ENCODE data around the gene SGMS1. TPM values are rescaled to one million over a fixed set of nuclear protein-coding genes. Genes with fewer than 3 reads are reported as not detected.

SGMS1 gene
- total and polyA plus RNA-seq, 2 donors = 14.7 to 25.5 TPM

DNA sequence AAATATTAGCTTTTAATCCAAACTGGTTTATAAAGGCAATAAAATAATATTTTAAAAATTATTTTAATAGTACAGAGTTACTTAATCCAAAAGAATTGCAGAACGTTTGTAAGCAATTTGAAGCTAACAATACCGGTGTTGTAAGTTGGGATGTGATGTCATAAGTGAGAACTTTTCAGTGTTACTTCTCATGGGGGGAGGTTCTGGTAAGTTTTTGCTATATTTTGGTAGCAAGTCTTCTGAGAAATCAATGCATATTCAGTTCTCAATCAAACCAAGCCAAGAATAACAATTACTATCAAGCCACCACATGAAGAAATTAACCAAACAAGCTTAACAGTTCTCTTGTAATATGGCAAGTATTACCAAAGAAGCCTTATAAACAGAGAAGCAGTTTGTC is 225.4 kb downstream of the SGMS1 start:
- 90% methylated on average over 2 of the region's 2 CpGs for WGBS
- Histone ChIP-seq H3K4me1 (ENCODE audit: control insufficient read depth in 2 of 2, insufficient read depth in 2 of 2, low read length in 2 of 2) (peaks cover 0 to 7% of the 10 kb centered on the region in 2 donors), H3K27ac (ENCODE audit: low read depth in 1 of 2, low read length in 1 of 2) (no peak overlapping the region), H3K27me3 (ENCODE audit: control insufficient read depth in 2 of 2, insufficient read depth in 1 of 2, low read length in 1 of 2) (no peaks in the 10 kb centered on the region), H3K4me3 (ENCODE audit: low read length in 2 of 2) (no peak overlapping the region), H3K9me3 (ENCODE audit: control insufficient read depth in 2 of 2, insufficient read depth in 1 of 2, low read length in 1 of 2) (no peaks in the 10 kb centered on the region), H3K36me3 (ENCODE audit: control insufficient read depth in 2 of 2, insufficient read depth in 2 of 2, low read length in 1 of 2) (no peaks in the 10 kb centered on the region)
- DNase-seq (ENCODE audit: low read depth in 6 of 9, low spot score in 9 of 9) = no peak

DNA sequence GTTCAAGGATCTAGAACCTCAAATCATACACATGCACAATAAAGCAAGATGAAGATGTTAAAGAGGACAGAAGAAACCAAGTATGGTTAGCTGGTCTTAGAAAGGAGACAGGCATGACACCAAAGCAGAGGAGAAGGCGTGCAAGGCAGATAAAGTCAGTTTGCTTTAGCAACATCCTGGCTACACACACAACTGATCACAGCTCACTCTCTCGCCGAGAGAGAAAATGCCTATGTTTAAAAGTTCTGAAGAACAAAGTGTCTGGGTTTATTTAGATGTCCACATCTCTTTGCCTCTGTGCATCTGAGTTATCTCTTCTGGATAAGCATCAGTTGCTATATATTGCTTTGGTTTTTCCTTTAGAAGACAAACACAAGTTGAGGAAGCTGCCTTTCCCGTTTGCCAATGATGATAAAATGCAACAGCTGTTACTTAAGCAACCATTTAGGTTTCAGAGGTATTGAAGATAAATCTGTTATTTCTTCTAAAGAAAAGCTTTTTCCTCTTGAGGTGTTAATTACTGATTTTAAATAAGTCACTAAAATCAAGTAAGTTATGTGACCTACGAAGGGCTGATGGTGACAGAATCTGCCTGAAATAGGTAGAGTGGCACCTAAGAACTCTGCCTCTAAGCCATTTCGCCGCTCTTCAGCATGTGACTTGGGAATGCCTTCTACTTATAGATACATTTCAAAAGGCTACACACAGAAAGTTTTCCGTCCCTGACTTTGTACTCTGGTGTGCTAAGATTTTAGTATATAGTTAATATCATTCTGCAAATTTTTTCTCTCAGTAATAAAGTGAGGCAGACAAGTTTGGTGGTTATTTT is 226.2 kb downstream of the SGMS1 start:
- H3K27ac ChIP-seq (ENCODE audit: low read depth in 1 of 2, low read length in 1 of 2) = no peak overlapping the region
- H3K4me3 ChIP-seq (ENCODE audit: low read length in 2 of 2) = no peak overlapping the region
- peaks cover 0 to 7% of the 10 kb centered on the region in 2 donors for H3K4me1 ChIP-seq (ENCODE audit: control insufficient read depth in 2 of 2, insufficient read depth in 2 of 2, low read length in 2 of 2)

DNA sequence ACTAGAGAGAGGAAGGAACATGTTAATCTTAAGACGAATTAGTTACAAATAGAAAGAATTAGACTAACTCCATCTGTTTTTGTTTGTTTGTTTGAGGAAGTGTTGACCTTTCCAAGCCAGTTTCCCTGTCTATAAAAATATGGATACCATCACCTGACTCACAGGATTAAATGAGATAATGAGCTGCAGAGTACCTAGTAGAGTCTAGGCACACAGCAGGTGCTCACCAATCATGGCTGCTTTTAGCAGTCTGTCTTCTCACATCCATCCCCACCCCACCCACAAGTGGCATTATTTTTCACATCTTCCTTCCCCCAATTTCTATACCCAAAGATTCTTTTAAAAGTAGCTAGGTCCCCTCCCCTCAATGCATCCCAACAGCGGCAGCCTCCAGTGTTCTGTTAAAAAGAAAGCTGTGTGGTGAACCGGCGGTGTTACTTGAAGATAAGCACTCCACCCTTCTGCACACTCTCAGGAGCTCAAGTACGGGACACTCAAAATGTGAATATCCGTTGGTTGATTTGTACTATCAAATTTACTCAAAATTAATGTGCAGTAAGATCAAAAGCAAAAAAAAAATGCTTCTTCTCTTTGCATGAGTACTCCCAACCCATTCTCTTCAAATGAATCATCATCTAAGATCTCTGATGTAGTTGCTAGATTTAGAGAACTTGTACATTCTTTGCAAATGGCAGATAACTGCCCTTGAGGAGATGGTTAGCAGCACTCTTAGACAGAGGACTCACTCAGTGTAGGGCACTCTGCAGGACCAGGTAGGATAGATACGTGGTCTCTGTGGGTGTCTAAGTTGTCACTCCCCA is 227.1 kb downstream of the SGMS1 start:
- no peak overlapping the region for H3K27ac ChIP-seq (ENCODE audit: low read depth in 1 of 2, low read length in 1 of 2)
- no peak for DNase-seq (ENCODE audit: low read depth in 6 of 9, low spot score in 9 of 9)
- H3K4me3 ChIP-seq (ENCODE audit: low read length in 2 of 2) = no peak overlapping the region
- no peaks in the 10 kb centered on the region for H3K27me3 ChIP-seq (ENCODE audit: control insufficient read depth in 2 of 2, insufficient read depth in 1 of 2, low read length in 1 of 2)
- H3K9me3 ChIP-seq (ENCODE audit: control insufficient read depth in 2 of 2, insufficient read depth in 1 of 2, low read length in 1 of 2) = no peaks in the 10 kb centered on the region
- H3K36me3 ChIP-seq (ENCODE audit: control insufficient read depth in 2 of 2, insufficient read depth in 2 of 2, low read length in 1 of 2) = no peaks in the 10 kb centered on the region
- WGBS = 82% methylated on average over 7 of the region's 7 CpGs
- H3K4me1 ChIP-seq (ENCODE audit: control insufficient read depth in 2 of 2, insufficient read depth in 2 of 2, low read length in 2 of 2) = peaks cover 0 to 7% of the 10 kb centered on the region in 2 donors

More for the DNA sequence above, 226.2 kb downstream of the SGMS1 start:
- Histone ChIP-seq H3K36me3 (ENCODE audit: control insufficient read depth in 2 of 2, insufficient read depth in 2 of 2, low read length in 1 of 2) (no peaks in the 10 kb centered on the region), H3K27me3 (ENCODE audit: control insufficient read depth in 2 of 2, insufficient read depth in 1 of 2, low read length in 1 of 2) (no peaks in the 10 kb centered on the region), H3K9me3 (ENCODE audit: control insufficient read depth in 2 of 2, insufficient read depth in 1 of 2, low read length in 1 of 2) (no peaks in the 10 kb centered on the region)
- WGBS = 95% methylated on average over 8 of the region's 8 CpGs
- no peak for DNase-seq (ENCODE audit: low read depth in 6 of 9, low spot score in 9 of 9)

DNA sequence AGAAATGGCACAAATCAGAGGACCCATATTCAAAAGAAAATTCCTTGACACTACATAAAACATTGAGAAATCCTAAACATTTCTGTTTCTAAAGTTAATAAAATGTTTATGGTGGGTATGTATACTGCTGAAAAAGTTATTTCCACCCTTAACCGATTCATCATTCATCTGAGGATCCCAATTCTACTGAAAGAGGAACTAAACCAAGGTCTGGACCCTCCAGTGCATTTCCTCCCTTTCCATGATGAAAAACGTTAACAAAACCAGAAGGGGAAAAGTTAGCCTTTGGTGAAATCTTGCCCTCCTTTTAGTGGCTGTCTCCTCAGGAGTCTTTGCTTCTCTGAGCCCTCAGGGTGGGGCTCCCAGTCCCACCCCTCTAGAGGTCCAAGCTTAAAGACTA is 227.9 kb downstream of the SGMS1 start:
- H3K4me1 ChIP-seq (ENCODE audit: control insufficient read depth in 2 of 2, insufficient read depth in 2 of 2, low read length in 2 of 2) = peaks cover 0 to 7% of the 10 kb centered on the region in 2 donors
- H3K36me3 ChIP-seq (ENCODE audit: control insufficient read depth in 2 of 2, insufficient read depth in 2 of 2, low read length in 1 of 2) = no peaks in the 10 kb centered on the region
- no peak overlapping the region for H3K4me3 ChIP-seq (ENCODE audit: low read length in 2 of 2)
- H3K27ac ChIP-seq (ENCODE audit: low read depth in 1 of 2, low read length in 1 of 2) = no peak overlapping the region
- H3K27me3 ChIP-seq (ENCODE audit: control insufficient read depth in 2 of 2, insufficient read depth in 1 of 2, low read length in 1 of 2) = no peaks in the 10 kb centered on the region
- no peaks in the 10 kb centered on the region for H3K9me3 ChIP-seq (ENCODE audit: control insufficient read depth in 2 of 2, insufficient read depth in 1 of 2, low read length in 1 of 2)
- no peak for DNase-seq (ENCODE audit: low read depth in 6 of 9, low spot score in 9 of 9)
- WGBS = 35% methylated on average over 2 of the region's 2 CpGs

DNA sequence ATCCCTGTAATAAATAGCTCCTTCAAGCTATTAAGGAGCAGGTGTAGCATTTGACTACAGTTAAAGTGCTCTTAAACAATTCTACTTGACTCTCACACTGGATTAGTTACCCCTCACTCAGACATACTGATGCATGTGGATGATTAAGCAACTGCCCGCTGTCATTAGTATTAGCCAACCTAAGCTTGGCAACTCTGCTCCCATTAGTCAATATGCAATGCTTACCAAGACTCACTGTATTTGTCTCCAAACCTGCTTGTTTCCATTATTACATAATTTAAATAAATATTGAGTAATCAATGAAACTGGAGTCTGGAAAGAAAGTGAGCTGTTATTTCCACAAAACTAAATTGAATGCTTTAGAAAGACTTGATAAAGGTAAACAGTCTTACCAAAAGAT is 228.5 kb downstream of the SGMS1 start:
- no peaks in the 10 kb centered on the region for H3K27me3 ChIP-seq (ENCODE audit: control insufficient read depth in 2 of 2, insufficient read depth in 1 of 2, low read length in 1 of 2)
- H3K27ac ChIP-seq (ENCODE audit: low read depth in 1 of 2, low read length in 1 of 2) = no peak overlapping the region
- whole genome bisulfite sequencing = 97% methylated on average over 1 of the region's 1 CpG
- H3K36me3 ChIP-seq (ENCODE audit: control insufficient read depth in 2 of 2, insufficient read depth in 2 of 2, low read length in 1 of 2) = no peaks in the 10 kb centered on the region
- H3K9me3 ChIP-seq (ENCODE audit: control insufficient read depth in 2 of 2, insufficient read depth in 1 of 2, low read length in 1 of 2) = no peaks in the 10 kb centered on the region
- DNase-seq (ENCODE audit: low read depth in 6 of 9, low spot score in 9 of 9) = no peak
- H3K4me3 ChIP-seq (ENCODE audit: low read length in 2 of 2) = no peak overlapping the region
- peaks cover 0 to 7% of the 10 kb centered on the region in 2 donors for H3K4me1 ChIP-seq (ENCODE audit: control insufficient read depth in 2 of 2, insufficient read depth in 2 of 2, low read length in 2 of 2)

DNA sequence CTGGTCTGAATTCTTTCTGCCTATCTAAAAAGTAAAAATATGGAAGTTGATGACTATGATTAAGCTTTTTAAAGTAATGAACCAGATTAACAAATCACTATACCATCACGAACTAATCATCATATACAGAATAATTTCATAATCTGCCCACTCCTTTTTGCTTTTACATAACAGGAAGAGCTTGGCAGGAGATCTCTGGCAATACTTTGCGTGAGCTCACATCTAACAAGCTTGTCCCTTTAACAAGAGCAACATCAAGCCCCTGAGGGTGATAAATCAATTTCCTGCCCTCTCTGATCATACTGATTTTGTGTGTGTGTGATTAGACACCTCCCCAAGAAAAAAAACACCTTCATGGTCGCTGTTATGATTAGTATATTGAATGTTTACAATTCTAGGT is 228.9 kb downstream of the SGMS1 start:
- Histone ChIP-seq H3K4me3 (ENCODE audit: low read length in 2 of 2) (no peak overlapping the region), H3K27me3 (ENCODE audit: control insufficient read depth in 2 of 2, insufficient read depth in 1 of 2, low read length in 1 of 2) (no peaks in the 10 kb centered on the region), H3K36me3 (ENCODE audit: control insufficient read depth in 2 of 2, insufficient read depth in 2 of 2, low read length in 1 of 2) (no peaks in the 10 kb centered on the region), H3K27ac (ENCODE audit: low read depth in 1 of 2, low read length in 1 of 2) (no peak overlapping the region), H3K9me3 (ENCODE audit: control insufficient read depth in 2 of 2, insufficient read depth in 1 of 2, low read length in 1 of 2) (no peaks in the 10 kb centered on the region), H3K4me1 (ENCODE audit: control insufficient read depth in 2 of 2, insufficient read depth in 2 of 2, low read length in 2 of 2) (peaks cover 0 to 7% of the 10 kb centered on the region in 2 donors)
- 92% methylated on average over 3 of the region's 3 CpGs for WGBS
- DNase-seq (ENCODE audit: low read depth in 6 of 9, low spot score in 9 of 9) = no peak

DNA sequence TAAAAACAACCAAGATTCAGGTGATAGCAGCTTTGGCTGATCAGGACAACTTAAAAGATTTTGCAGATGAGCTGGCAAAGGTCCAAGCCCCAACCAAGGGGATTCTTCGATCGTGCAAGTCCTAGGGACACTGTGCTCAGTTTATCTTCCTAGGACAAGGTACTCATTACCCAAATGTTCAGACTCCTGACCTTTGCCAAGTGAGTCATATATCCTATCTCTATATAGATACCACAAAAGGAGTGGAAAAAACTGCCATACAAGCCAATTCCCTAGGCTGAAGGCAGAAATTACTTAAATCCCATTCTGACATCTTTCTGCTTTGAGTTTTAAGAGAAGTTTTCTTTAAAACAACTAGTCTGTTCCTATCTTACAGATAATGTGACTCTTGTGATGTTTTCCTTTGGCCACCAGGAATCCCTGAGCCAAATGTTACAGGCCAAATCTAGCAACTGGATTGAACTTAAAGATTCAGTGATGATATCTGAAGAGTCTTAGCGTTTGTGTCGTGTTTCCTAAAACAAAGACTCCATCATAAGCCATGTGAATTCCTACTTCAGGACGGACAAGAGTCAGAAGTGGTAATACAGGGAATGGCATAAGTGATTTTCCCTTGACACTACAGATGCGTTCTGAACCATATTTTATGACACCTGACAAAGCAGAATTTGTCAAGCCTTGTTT is 229.8 kb downstream of the SGMS1 start:
- Histone ChIP-seq H3K4me3 (ENCODE audit: low read length in 2 of 2) (no peak overlapping the region), H3K27ac (ENCODE audit: low read depth in 1 of 2, low read length in 1 of 2) (no peak overlapping the region), H3K27me3 (ENCODE audit: control insufficient read depth in 2 of 2, insufficient read depth in 1 of 2, low read length in 1 of 2) (no peaks in the 10 kb centered on the region), H3K4me1 (ENCODE audit: control insufficient read depth in 2 of 2, insufficient read depth in 2 of 2, low read length in 2 of 2) (peaks cover 0 to 7% of the 10 kb centered on the region in 2 donors), H3K36me3 (ENCODE audit: control insufficient read depth in 2 of 2, insufficient read depth in 2 of 2, low read length in 1 of 2) (no peaks in the 10 kb centered on the region), H3K9me3 (ENCODE audit: control insufficient read depth in 2 of 2, insufficient read depth in 1 of 2, low read length in 1 of 2) (no peaks in the 10 kb centered on the region)
- no peak for DNase-seq (ENCODE audit: low read depth in 6 of 9, low spot score in 9 of 9)
- WGBS = 96% methylated on average over 6 of the region's 6 CpGs

DNA sequence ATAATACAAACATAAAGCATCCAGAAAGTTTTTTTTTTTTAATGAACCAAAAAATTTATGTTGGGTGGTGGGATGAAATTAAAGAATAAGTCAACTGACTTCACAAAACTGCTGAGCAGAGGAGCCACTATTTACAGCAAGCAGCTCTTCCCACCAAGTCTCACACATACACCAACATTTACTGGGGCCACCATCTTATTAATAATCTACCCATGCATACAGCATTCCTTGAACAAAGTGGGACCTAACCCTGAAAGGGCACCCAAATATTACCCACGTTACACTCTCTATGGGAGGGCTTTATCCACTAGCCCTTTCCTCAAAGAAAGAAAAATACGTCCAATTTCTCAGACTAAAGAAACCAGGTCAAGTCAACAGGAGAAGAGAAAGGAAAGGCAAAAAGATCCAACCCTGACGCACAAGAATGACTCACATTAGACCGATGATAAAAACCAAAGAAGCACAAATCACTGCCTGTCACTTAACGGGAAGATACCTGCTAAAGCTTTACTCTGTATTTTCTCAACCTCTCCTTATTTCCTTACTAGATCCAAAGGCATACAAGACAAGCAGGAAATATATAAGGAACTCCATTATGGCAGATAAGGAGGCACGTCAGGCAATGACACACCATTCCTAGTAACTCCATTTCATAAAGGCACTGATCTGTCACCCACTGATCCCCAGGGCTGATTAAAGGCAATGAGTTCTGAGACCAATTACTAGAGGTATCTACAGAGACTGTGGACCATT is 230.6 kb downstream of the SGMS1 start:
- no peak overlapping the region for H3K27ac ChIP-seq (ENCODE audit: low read depth in 1 of 2, low read length in 1 of 2)
- no peaks in the 10 kb centered on the region for H3K36me3 ChIP-seq (ENCODE audit: control insufficient read depth in 2 of 2, insufficient read depth in 2 of 2, low read length in 1 of 2)
- no peaks in the 10 kb centered on the region for H3K27me3 ChIP-seq (ENCODE audit: control insufficient read depth in 2 of 2, insufficient read depth in 1 of 2, low read length in 1 of 2)
- peaks cover 0 to 7% of the 10 kb centered on the region in 2 donors for H3K4me1 ChIP-seq (ENCODE audit: control insufficient read depth in 2 of 2, insufficient read depth in 2 of 2, low read length in 2 of 2)
- WGBS = 98% methylated on average over 6 of the region's 6 CpGs
- H3K9me3 ChIP-seq (ENCODE audit: control insufficient read depth in 2 of 2, insufficient read depth in 1 of 2, low read length in 1 of 2) = no peaks in the 10 kb centered on the region
- H3K4me3 ChIP-seq (ENCODE audit: low read length in 2 of 2) = no peak overlapping the region
- DNase-seq (ENCODE audit: low read depth in 6 of 9, low spot score in 9 of 9) = no peak
